Smooth muscle cell (in vitro differentiated cells): ENCODE data around the gene RPP14. TPM values are rescaled to one million over a fixed set of nuclear protein-coding genes. Genes with fewer than 3 reads are reported as not detected.
"Not testable (repeated sequence)": the region's sequence is repeated elsewhere in the genome, so short reads cannot be mapped to it uniquely, and the experiment has no call there.

Source experiments
- DNase-seq: peaks from one replicate; lab custom pipeline; 2025; ENCODE audit not compliant: unreplicated experiment; lab: John Stamatoyannopoulos, UW
- H2AFZ ChIP-seq: fragments of 200-600 bp; sonication (generic); 2 replicates; pipeline ENCODE4 v1.6.0; 2016; ENCODE audit warnings: antibody characterized with exemption, low read depth, mild to moderate bottlenecking
- H3F3A ChIP-seq: fragments of 200-600 bp; sonication (generic); 2 replicates; pipeline ENCODE4 v1.6.0; 2017; ENCODE audit warnings: antibody characterized with exemption, low read depth
- H3K27ac ChIP-seq: fragments of 200-600 bp; sonication (generic); 2 replicates; pipeline ENCODE4 v1.5.1; 2016; ENCODE audit warnings: low read depth, mild to moderate bottlenecking
- H3K27me3 ChIP-seq: fragments of 200-600 bp; sonication (generic); 2 replicates; pipeline ENCODE4 v1.6.1; 2016; ENCODE audit warnings: low read depth, mild to moderate bottlenecking
- H3K36me3 ChIP-seq: fragments of 200-600 bp; sonication (generic); 2 replicates; pipeline ENCODE4 v1.5.1; 2016; ENCODE audit warnings: low read depth
- H3K4me1 ChIP-seq: fragments of 200-600 bp; sonication (generic); 2 replicates; pipeline ENCODE4 v1.5.1; 2016; ENCODE audit warnings: low read depth
- H3K4me2 ChIP-seq: fragments of 200-600 bp; sonication (generic); 2 replicates; pipeline ENCODE4 v1.6.0; 2016; ENCODE audit warnings: mild to moderate bottlenecking
- H3K4me3 ChIP-seq: fragments of 200-600 bp; sonication (generic); 2 replicates; pipeline ENCODE4 v1.5.1; 2016; ENCODE audit warnings: mild to moderate bottlenecking
- H3K79me2 ChIP-seq: fragments of 200-600 bp; sonication (generic); 2 replicates; pipeline ENCODE4 v1.6.0; 2016; ENCODE audit warnings: low read depth, mild to moderate bottlenecking
- H3K9ac ChIP-seq: fragments of 200-600 bp; sonication (generic); 2 replicates; pipeline ENCODE4 v1.6.0; 2016; ENCODE audit warnings: low read depth
- H3K9me3 ChIP-seq: fragments of 200-600 bp; sonication (generic); replicated peaks from 2 replicates; pipeline ENCODE4 v1.5.1; 2016; ENCODE audit warnings: low read depth
- H4K20me1 ChIP-seq: fragments of 200-600 bp; sonication (generic); 2 replicates; pipeline ENCODE4 v1.6.0; 2016; ENCODE audit warnings: low read depth
- CTCF ChIP-seq: fragments of 200-600 bp; sonication (generic); IDR thresholded peaks from 2 replicates; pipeline ENCODE4 v1.5.1; 2017; ENCODE audit warnings: borderline replicate concordance, mild to moderate bottlenecking, antibody characterized with exemption; ENCODE audit not compliant: insufficient read depth, poor library complexity, severe bottlenecking
- WGBS: methylation state at CpG from one replicate; pipeline ENCODE4 v1.1.7; 2016; ENCODE audit warnings: low lambda C conversion rate; 5-methylcytosine and 5-hydroxymethylcytosine counted together
- polyA plus RNA-seq: library from polyadenylated mRNA; unstranded; fragments of >200 nt; fragmentation: Nextera tagmentation; extraction: Ambion mirVana; gene quantifications from 2 replicates; pipeline ENCODE4 v1.2.1, GENCODE V29; 2016
- total RNA-seq: library from RNA; depleted of rRNA; stranded (reverse); fragments of >200 nt; gene quantifications from 2 replicates; pipeline ENCODE4 v1.2.3, GENCODE V29; 2014

The RPP14 gene
- total and polyA plus RNA-seq, 2 experiments from 2014 or later = 9.8 to 10.4 TPM

- Histone ChIP-seq H3K27ac (no peak overlapping the region), H3K4me3 (no peak overlapping the region), H3K4me1 (no peaks in the 10 kb centered on the region), H2AFZ (no peak overlapping the region), H3K9me3 (no peaks in the 10 kb centered on the region), H3K36me3 (no peaks in the 10 kb centered on the region), H3K27me3 (no peaks in the 10 kb centered on the region), H3K79me2 (no peaks in the 10 kb centered on the region), H3K9ac (no peak overlapping the region), H4K20me1 (no peaks in the 10 kb centered on the region), H3K4me2 (no peak overlapping the region), H3F3A (no peaks in the 10 kb centered on the region)
- 94% methylated on average over 7 of the region's 7 CpGs for WGBS
- TF ChIP-seq CTCF = no peak
- DNase-seq = no peak
Observed at GRCh38 chr3:58285334-58285733, 20.7 kb upstream of the RPP14 start.

GRCh38 chr3:58287354-58287753 is 18.7 kb upstream of the RPP14 start:
- no peaks in the 10 kb centered on the region for H3K36me3 ChIP-seq
- no peaks in the 10 kb centered on the region for H3K4me1 ChIP-seq
- no peak overlapping the region for H3K4me2 ChIP-seq
- H3K27me3 ChIP-seq = no peaks in the 10 kb centered on the region
- no peak for TF ChIP-seq CTCF
- no peaks in the 10 kb centered on the region for H4K20me1 ChIP-seq
- DNase-seq = no peak
- no peaks in the 10 kb centered on the region for H3F3A ChIP-seq
- no peaks in the 10 kb centered on the region for H3K9me3 ChIP-seq
- no peak overlapping the region for H3K9ac ChIP-seq
- 93% methylated on average over 6 of the region's 6 CpGs for whole genome bisulfite sequencing
- H2AFZ ChIP-seq = no peak overlapping the region
- H3K79me2 ChIP-seq = no peaks in the 10 kb centered on the region
- H3K27ac ChIP-seq = no peak overlapping the region
- no peak overlapping the region for H3K4me3 ChIP-seq

- H3K4me1 ChIP-seq = no peaks in the 10 kb centered on the region
- no peaks in the 10 kb centered on the region for H3F3A ChIP-seq
- no peak overlapping the region for H3K27ac ChIP-seq
- 94% methylated on average over 4 of the region's 4 CpGs for WGBS
- TF ChIP-seq CTCF = no peak
- H2AFZ ChIP-seq = no peak overlapping the region
- H3K4me3 ChIP-seq = no peak overlapping the region
- no peaks in the 10 kb centered on the region for H4K20me1 ChIP-seq
- no peaks in the 10 kb centered on the region for H3K27me3 ChIP-seq
- H3K9me3 ChIP-seq = no peaks in the 10 kb centered on the region
- H3K36me3 ChIP-seq = no peaks in the 10 kb centered on the region
- H3K9ac ChIP-seq = no peak overlapping the region
- H3K79me2 ChIP-seq = no peaks in the 10 kb centered on the region
- no peak for DNase-seq
- no peak overlapping the region for H3K4me2 ChIP-seq
Observed at GRCh38 chr3:58288011-58288728, 17.9 kb upstream of the RPP14 start.

GRCh38 chr3:58288964-58289613 is 17.0 kb upstream of the RPP14 start:
- not testable (repeated sequence) for H3K9me3 ChIP-seq, H3K27ac ChIP-seq, H3K4me1 ChIP-seq, H3K4me2 ChIP-seq, DNase-seq, H3K79me2 ChIP-seq, H3K36me3 ChIP-seq, H3K4me3 ChIP-seq, H3F3A ChIP-seq, H3K27me3 ChIP-seq, H2AFZ ChIP-seq, H4K20me1 ChIP-seq, H3K9ac ChIP-seq
- 88% methylated on average over 4 of the region's 4 CpGs for WGBS

- H2AFZ ChIP-seq, H4K20me1 ChIP-seq, H3K27ac ChIP-seq, H3F3A ChIP-seq, H3K4me1 ChIP-seq, H3K27me3 ChIP-seq, H3K36me3 ChIP-seq, H3K4me2 ChIP-seq, DNase-seq, H3K79me2 ChIP-seq, H3K4me3 ChIP-seq, H3K9me3 ChIP-seq, H3K9ac ChIP-seq: not testable (repeated sequence)
- WGBS = 99% methylated on average over 18 of the region's 33 CpGs
Observed at GRCh38 chr3:58290446-58290845, 15.6 kb upstream of the RPP14 start.
